ENCODE measurements around the gene AUTS2. TPM values are rescaled to one million over a fixed set of nuclear protein-coding genes. Genes with fewer than 3 reads are reported as not detected.

The AUTS2 gene
- total RNA-seq, 1 experiment from 2014 or later: 256 TPM

- no peaks in the 10 kb centered on the region for H3K9me3 ChIP-seq (ENCODE audit: control insufficient read depth, low read depth, low read length)
- H3K4me1 ChIP-seq (ENCODE audit: insufficient read depth, low read length): no peaks in the 10 kb centered on the region
- H2AFZ ChIP-seq (ENCODE audit: low read length): no peak overlapping the region
- H3K27ac Mint-ChIP-seq: peak overlapping the region in 2 of 3 experiments; percentile 3 to 52; a peak in 3 of 7 replicates
- H3K4me3 Mint-ChIP-seq: no peak overlapping the region
- no peak overlapping the region for H2BK120ac ChIP-seq (ENCODE audit: low read depth, low read length, poor library complexity, severe bottlenecking)
- no CpG with 5 or more reads among the region's 2 CpGs for WGBS (ENCODE audit: extremely low coverage, insufficient read length, low lambda C conversion rate)
- no peak overlapping the region for H3K9ac ChIP-seq (ENCODE audit: extremely low read depth, insufficient read length, low read length)
- no peak overlapping the region for H2BK15ac ChIP-seq (ENCODE audit: low read depth, low read length)
- no peaks in the 10 kb centered on the region for H3K79me2 ChIP-seq (ENCODE audit: insufficient read depth, low read length)
- no peak overlapping the region for H2AK5ac ChIP-seq (ENCODE audit: insufficient read length, low read length)
- H3K27me3 Mint-ChIP-seq (ENCODE audit: low read depth): no peaks in the 10 kb centered on the region
- no peak for DNase-seq
- H4K8ac ChIP-seq (replicated peaks; ENCODE audit: insufficient read length, low read depth, low read length): no peak overlapping the region
- H3K23me2 ChIP-seq (ENCODE audit: insufficient read length, low read depth, low read length, poor library complexity, severe bottlenecking): no peaks in the 10 kb centered on the region
- no peak overlapping the region for H3K23ac ChIP-seq (ENCODE audit: insufficient read length, low read depth, low read length)
- H3K36me3 Mint-ChIP-seq (ENCODE audit: insufficient read depth in 1 of 3, low read depth in 3 of 3): peaks cover 1 to 8% (median 2%) of the 10 kb centered on the region in 3 experiments; a peak in 6 of 7 replicates
- no peak overlapping the region for H2BK12ac ChIP-seq (ENCODE audit: insufficient read length, low read depth, low read length)
- H3K4me1 Mint-ChIP-seq: peaks cover 25% of the 10 kb centered on the region in 2 experiments
- TF ChIP-seq CTCF (conservative IDR thresholded peaks at IDR 0.05): no peak
- no peak overlapping the region for H3K14ac ChIP-seq (ENCODE audit: insufficient read depth, low read length)
- no peak overlapping the region for H3K56ac ChIP-seq (ENCODE audit: insufficient read length, low read depth, low read length)
- no peak overlapping the region for H3K4ac ChIP-seq (ENCODE audit: low read depth, low read length)
- H2BK5ac ChIP-seq (ENCODE audit: insufficient read length, low read length): no peak overlapping the region
- no peaks in the 10 kb centered on the region for H3K79me1 ChIP-seq (ENCODE audit: insufficient read depth, low read depth, low read length, poor library complexity, severe bottlenecking)
- H3K4me2 ChIP-seq (ENCODE audit: insufficient read depth, insufficient read length, low read length): no peak overlapping the region
- H3K27ac ChIP-seq (ENCODE audit: insufficient read length, low read depth, low read length): no peak overlapping the region
- no peaks in the 10 kb centered on the region for H3K27me3 ChIP-seq (ENCODE audit: insufficient read depth, low read length)
- no peak overlapping the region for H4K91ac ChIP-seq (ENCODE audit: insufficient read length, low read depth, low read length)
- H2BK20ac ChIP-seq (ENCODE audit: low read depth, low read length, poor library complexity, severe bottlenecking): no peak overlapping the region
- H4K5ac ChIP-seq (ENCODE audit: insufficient read length, low read depth, low read length): no peak overlapping the region
- H3K9me3 Mint-ChIP-seq: peaks cover 2 to 6% of the 10 kb centered on the region in 2 experiments; a peak in 4 of 5 replicates
- H3K18ac ChIP-seq (ENCODE audit: insufficient read length, low read depth, low read length): no peak overlapping the region
- H4K20me1 ChIP-seq (ENCODE audit: control insufficient read depth, insufficient read depth, insufficient read length): no peaks in the 10 kb centered on the region
- H3T11ph ChIP-seq (ENCODE audit: low read length): no peak overlapping the region
These were observed 518.0 kb downstream of the AUTS2 start for GRCh38 chr7:70116244-70116643.

All from H9 (cell line).